Activated CD4-positive, CD25-positive, alpha-beta regulatory T cell treated with anti-CD3 and anti-CD28 coated beads, Interleukin-2, amount 50 U/mL, for 72 hours (primary cell): Measurements from ENCODE around the gene BMPR2.
"Not testable (repeated sequence)": the region's sequence is repeated elsewhere in the genome, so short reads cannot be mapped to it uniquely, and the experiment has no call there.

Source experiments
- DNase-seq: peaks from one replicate; pipeline ENCODE4 v3.0.0; 2021

Gene BMPR2

DNA sequence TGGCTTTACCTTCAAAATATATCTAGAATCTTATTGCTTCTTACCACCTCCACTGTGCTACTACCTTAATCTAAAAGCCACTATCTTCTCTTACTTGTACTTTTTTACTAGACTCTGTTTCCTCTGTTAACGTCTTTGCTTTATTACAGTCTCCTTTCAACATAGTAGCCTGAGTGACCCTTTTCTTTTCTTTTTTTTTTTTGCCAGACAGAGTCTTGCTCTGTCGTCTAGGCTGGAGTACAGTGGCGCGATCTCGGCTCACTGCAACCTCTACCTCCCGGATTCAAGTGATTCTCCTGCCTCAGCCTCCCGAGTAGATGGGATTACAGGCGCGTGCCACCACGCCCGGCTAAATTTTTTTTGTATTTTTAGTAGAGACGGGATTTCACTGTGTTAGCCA is 10.4 kb downstream of the BMPR2 start:
- not testable (repeated sequence) for DNase-seq

DNA sequence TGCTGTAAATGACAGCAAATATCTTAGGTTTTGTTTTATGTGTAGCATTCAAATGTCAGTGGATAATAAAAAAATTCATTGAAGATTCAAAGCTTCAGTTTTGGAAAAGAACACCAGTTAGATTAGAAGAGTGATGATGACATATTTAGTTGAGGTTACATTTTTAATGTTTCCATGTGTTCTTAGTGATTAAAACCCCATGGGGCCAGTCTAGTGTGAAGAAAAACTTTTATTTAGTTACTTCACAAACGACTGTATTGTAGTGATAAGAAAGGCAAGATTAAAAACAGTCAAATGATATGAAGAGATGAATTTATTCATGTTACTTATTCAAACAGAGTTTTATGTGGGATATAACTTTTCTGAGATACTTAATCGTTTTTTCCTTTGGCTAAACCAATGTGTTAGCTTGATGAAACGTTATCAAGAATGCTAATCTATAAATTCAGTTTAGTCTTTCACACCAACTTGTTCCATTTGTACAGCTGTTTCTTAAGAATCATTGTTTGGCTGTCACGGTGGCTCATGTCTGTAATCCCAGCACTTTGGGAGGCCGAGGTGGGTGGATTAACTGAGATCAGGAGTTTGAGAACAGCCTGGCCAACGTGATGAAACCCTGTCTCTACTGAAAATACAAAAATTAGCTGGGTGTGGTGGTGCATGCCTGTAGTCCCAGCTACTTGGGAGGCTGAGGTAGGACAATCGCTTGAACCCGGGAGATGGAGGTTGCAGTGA is 11.6 kb downstream of the BMPR2 start:
- no peak for DNase-seq

DNA sequence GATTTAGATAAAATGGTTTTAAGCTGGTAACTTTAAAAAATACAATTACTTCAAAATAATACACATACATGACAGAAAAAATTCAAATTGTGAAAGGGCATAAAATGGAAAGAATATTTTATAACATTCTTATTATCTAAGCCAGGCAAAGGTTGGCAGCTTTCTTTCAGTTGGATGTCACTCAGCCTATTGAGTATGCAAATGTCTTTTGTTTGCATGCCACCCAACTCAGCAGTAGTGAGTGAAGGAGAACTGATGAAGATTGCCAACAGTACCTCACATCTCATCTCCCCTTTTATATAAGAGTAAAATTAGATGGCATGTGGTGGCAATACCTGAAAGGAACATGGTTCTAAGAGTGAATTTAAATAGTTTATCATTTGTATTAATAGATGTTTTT is 24.8 kb downstream of the BMPR2 start:
- no peak for DNase-seq

DNA sequence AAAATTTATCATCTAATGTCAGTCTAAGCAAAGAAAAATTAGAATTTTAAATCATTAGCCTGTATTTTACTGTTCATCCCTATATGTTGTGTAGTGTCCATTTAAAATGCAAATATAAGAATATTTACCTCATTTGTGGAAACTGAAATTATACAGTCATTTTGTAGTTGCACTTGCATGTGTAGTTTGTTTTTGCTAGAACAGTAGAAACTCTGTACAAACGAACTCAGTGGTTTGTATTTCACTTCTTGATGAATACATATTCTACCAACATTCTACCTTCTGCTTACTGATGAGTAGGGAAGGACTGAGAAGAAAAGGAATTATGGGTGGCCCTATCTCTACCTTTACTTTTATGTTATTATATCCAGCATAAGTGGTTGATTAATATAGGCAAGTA is 29.7 kb downstream of the BMPR2 start:
- DNase-seq, result no peak

DNA sequence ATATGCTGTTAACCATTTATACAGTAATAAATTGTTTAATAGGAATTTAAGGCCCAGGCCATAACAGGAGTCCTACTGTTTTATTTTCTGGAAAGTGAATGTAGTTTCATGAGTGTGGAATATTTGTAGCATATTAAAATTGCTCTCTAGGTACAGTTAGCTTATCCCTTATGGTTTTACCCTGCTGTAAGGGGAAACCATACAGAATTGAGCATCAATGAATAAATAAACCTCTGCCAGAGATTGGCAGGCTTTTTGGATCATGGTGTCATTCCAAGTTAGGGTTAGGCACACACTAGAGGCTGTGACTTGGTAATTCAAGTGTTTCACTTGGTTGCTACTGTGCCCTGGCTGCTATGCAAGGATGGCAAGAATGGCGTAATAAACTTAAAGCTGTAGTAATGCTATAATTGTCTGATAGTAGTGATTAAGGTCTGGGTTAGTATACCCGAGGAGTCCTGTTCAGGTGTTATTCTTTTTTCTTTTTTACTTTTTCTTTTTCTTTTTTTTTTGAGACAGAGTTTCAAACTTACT is 30.4 kb downstream of the BMPR2 start:
- no peak for DNase-seq

DNA sequence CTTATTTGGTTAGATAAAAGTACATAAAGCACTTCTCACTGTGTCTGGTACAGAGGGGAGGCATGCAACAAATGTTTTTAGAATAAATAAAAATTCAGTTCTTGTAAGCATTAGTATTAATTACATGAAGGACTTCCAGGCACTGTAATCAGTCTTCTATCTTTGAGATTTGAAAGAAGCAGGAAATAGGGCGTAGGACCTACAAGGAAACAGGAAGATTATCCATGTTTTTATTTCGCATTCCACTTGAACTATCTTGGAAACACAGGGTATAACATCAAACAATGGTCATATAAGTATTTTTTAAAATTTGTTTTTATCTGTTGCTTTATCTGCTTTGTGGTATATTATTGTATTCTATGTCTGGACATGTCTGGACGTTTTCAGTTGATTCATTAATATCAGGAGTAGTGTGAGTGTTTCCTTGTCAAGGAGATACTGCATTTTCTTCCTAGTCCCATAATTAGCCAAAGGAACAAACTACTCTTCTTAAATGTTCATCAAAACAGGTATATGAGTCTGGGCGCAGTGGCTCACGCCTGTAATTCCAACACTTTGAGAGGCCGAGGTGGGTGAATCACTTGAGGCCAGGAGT is 32.5 kb downstream of the BMPR2 start:
- no peak for DNase-seq

DNA sequence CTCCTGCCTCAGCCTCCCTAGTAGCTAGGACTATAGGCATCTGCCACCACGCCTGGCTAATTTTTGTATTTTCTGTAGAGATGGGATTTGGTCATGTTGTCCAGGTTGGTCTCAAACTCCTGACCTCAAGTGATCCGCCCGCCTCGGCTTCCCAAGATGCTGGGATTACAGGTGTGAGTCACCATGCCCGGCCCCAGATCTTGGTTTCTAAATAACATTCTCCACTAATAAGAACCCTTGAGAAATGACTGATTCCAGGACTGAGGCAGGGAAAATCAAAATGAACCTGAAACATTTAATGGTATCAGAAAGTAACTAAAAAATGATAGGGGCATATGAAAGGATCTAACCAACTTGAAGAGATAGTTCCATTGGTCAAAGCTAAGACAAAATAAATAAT is 34.0 kb downstream of the BMPR2 start:
- no peak for DNase-seq

DNA sequence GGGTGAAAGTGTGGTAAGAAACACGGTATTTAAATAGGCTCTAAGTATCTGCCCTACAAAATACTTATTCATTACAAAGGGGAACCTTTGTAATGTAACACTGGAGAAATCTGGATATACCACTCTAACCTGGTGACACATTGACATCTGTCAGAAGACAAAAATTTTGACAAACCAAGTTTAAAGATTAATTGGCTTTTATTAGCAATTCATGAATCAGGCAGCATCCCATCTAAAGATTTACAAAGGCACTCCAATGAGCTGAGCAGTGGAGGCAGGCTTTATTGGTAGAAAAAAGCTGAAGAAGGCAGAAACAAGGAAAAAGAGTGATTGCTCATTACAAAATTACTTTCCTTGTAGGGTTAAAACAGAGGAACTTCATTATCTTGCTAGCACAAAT is 35.0 kb downstream of the BMPR2 start:
- DNase-seq, result no peak

DNA sequence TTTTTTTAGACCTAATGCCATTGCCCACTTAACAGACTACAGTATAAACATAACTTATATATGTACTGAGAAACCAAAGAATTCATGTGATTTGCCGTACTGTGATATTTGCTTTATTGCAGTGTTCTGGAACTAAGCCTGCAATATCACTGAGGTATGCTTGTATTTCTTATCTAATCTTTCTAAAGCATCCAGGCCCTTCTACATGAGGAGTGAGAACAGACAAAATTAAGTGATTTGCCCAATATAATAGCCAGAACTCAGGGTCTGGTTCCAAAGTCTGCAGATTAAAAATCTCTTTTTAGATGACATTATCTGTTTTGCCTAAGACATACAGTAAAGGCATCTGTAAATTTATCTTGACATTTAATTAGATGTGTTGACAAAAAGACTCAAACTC is 41.9 kb downstream of the BMPR2 start:
- DNase-seq, result no peak

DNA sequence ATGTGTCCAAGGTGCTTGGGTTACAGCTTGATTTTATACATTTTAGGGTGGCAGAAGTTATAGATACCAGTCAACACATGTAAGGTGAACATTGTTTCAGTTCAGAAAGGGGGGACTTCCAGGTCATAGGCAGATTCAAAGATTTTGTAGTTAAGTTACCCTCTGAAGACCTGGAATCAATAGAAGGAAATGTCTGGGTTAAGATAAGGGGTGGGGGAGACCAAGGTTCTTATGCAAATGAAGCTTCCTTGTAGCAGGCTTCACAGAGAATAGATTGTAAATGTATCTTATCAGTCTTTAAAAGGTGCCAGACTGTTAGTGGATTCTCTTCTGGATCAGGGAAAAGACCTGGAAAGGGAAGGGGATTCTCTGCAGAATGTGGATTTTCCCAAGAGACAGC is 42.4 kb downstream of the BMPR2 start:
- DNase-seq, result no peak

DNA sequence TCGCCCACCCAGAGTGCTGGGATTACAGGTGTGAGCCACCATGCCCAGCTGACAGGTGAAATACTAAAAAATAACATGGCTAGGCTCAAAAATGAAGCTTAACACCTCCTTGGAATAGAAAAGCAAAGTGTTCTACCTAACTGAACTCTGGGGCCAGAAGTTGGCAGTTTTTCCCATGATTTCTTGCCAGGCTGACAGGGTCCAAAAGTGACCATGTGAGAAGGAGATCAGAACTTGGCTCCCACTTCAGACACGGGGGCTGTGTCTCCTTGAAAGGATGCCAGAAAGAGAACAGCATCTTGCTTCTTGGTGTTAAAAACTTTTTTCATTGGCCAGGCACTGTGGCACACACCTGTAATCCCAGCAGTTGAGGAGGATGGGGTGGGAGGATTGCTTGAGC is 47.0 kb downstream of the BMPR2 start:
- no peak for DNase-seq

DNA sequence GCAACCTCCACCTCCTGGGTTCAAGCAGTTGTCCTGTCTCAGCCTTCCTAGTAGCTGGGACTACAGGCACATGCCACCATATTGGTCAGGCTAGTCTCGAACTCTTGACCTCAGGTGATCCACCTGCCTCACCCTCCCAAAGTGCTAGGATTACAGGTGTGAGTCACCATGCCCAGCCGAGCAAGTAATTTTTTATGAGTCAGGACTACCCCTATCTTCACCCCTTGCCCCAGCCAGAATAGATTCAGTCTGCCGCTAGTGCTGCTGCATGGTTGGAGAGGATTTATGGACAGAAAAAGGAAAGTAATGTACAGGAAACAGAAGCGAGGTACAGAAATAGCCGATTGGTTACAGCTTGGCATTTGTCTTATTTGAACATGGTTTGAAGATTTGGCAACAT is 48.9 kb downstream of the BMPR2 start:
- DNase-seq, result no peak

DNA sequence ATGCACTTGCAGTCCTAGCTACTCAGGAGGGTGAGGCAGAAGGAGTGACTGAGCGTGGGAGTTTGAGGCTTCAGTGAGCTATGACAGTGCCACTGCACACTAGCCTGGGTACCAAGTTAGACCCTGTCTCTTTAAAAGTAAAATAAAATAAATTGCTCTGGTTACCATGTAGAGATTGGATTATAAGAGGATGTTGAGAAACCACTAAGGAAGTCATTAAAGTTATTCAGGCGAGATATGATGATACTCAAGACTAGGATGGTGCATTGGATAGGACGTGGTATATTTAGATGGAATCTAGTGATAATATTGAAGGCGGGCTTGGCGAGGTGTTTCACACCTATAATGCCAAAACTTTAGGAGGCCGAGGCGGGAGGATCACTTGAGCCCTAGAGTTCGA is 50.6 kb downstream of the BMPR2 start:
- no peak for DNase-seq

DNA sequence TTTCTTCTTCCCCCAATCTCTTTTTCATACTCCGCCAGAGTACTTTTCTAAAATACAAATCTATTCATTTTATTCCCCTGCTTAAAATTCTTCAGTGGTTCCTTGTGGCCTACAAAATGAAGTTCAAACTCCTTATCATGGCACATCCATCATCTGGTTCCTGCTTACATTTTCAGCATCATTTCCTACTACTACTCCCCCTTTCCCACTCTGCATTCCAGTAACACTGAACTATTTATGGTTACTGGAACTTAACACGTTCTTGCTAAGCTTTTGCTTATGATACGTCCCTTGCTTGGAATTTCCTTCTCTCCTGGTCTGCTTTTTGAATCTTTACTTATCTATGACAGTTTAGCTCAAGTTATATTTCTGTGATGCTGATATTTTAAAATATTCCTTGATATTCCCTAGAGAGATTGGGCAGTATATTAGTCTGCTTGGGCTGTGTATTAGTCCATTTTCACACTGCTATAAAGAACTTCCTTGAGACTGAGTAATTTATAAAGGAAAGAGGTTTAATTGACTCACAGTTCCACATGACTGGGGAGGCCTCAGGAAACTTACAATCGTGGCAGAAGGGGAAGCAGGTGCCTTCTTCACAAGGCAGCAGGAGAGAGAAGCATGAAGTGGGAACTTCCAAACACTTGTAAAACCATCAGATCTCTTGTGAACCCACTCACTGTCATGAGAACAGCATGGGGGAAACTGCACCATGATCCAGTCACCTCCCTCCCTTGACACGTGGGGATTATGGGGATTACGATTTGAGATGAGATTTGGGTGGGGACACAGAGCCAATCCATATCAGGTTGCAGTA is 53.2 kb downstream of the BMPR2 start:
- DNase-seq, result no peak

DNA sequence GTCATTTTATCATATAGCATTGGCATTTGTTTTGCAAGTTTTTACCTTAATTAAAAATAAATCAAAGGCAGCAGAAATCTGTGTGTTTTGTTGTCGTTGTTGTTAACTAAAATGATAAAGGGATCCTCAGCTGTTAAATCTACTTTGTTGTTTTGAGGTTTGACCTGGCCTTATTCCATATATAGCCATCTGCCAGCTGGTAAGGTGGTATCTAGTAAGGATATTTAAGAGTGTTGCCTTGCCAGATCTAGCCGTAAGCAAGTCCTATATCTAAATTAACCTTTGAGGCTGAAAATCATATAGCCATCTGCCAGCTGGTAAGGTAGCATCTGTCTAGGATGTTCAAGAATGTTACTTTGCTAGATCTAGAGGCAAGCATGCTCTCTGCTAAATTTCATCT is 56.6 kb downstream of the BMPR2 start:
- DNase-seq, result no peak

DNA sequence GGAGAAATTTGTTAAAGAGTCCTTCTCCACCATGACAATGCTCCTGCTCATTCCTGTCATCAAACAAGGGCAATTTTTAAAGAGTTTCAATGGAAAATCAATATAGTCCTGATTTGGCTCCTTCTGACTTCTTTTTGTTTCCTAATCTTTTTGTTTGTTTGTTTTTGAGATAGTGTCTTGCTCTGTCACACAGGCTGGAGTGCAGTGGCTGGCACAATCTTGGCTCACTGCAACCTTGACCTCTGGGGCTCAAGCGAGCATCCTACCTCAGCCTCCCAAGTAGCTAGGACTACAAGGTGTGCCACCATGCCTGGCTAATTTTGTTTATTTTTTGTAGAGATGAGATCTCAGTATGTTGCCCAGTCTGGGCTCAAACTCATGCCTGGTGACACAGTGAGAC is 58.3 kb downstream of the BMPR2 start:
- no peak for DNase-seq

DNA sequence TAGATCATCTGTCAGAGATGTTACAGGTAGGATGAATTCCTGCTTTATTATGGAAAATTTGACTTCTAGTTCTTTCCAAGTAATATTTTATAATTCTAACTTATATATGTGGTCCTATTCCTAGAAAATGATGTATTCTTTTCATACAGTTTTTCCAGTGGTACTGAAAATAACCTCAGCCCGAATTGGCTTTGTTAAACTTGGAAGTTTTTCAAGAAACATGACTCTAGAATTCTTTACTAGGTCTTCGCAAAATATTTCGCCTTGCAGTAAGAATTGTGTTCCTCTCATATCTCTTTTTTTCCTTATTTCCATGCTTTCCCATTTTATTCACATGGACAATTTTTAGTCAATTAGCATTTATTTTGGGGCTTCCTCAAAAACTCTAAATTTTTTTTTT is 60.5 kb downstream of the BMPR2 start:
- DNase-seq, result no peak

DNA sequence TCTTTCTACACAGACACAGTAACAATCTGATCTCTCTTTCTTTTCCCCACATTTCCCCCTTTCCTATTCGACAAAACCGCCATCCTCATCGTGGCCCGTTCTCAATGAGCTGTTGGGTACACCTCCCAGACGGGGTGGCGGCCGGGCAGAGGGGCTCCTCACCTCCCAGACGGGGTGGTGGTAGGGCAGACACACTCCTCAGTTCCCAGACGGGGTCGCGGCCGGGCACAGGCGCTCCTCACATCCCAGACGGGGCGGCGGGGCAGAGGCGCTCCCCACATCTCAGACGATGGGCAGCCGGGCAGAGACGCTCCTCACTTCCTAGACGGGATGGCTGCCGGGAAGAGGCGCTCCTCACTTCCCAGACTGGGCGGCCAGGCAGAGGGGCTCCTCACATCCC is 64.0 kb downstream of the BMPR2 start:
- DNase-seq, result not testable (repeated sequence)

DNA sequence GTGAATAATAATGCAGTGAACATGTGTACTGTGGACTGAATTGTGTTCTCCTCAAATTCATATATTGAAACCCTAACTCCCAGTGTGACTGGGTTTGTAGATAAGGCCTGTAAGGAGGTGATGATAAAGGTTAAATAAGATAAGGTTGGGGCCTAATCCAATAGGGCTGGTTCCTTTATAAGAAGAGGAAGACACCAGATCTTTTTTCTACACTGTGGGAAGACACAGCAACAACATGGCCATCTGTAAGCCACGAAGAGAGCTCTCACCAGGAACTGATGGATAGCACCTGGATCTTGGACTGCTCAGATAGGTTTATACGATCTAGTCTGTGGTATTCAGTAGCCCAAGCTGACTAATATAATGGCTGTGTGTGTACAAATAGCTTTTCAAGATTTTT is 66.8 kb downstream of the BMPR2 start:
- no peak for DNase-seq

DNA sequence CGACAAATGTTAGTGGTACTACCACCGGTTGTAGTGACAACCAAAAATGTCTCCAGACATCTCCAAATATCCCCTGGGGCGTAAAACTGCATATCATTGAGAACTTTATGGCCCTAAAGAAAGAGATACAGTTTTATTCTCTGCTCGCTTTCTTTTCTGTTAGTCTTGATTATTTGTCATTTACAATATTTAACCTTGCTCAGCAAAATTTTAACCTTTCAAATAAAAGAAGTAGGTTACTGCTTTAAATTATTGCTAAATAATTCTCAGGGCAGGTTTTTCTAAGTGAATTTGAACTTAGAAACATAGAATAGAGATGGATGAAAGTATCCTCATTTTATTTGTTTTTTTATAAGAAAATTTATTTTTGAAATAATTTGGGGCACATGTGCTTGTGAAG is 67.9 kb downstream of the BMPR2 start:
- no peak for DNase-seq

DNA sequence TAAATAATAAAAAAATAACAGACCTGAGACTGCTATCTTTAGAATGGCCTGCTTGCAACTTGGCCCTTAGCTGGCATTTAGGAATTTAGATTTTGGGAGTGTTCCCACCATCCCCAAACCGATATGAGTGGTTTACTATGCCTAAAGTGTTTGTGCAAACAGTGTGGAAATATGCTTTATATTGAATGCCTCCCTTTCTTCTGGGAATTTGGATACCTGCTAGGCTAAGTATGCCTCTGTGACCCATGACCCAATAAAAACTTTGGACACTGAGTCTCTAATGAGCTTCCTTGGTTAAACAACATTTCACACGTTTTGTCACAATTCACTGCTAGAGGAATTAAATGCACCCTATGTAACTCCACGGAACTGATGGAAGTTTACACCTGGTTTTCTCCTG is 73.2 kb downstream of the BMPR2 start:
- no peak for DNase-seq

DNA sequence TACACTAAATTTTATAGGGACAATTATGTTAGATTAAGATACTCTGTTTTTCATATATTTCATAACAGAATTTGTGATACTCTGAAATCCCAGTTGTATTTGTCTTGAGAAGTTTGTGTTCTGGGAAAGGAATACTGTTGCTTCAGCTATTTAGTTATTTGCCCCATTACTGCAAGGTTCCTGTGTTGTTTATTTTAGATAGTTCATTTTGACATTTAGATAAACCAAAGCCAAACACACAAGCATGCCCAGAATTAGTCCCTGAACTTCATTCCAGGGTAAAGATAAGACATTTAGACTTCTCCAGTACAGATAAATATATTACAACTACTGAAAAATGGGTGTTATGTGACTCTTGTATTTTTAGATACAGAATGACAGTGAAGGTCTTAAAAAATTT is 74.7 kb downstream of the BMPR2 start:
- no peak for DNase-seq

DNA sequence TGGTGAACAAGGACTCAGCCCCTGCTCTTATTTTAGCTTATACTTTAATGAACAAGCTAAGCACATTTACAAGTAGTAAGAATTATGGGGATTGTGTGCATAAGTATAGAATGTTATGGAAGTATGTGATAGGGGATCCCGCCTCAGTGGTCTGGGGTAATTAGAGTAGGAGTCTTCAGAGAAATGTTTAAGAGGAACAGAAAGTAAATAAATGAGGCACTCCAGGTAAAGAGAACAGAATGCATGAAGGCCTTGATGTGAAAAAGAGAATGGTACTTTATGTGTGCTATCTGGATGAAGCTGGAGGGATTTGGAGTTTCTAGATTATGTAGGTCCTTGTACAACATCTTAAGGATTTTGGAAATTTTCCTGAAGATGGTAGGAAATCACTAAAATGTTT is 76.6 kb downstream of the BMPR2 start:
- no peak for DNase-seq

DNA sequence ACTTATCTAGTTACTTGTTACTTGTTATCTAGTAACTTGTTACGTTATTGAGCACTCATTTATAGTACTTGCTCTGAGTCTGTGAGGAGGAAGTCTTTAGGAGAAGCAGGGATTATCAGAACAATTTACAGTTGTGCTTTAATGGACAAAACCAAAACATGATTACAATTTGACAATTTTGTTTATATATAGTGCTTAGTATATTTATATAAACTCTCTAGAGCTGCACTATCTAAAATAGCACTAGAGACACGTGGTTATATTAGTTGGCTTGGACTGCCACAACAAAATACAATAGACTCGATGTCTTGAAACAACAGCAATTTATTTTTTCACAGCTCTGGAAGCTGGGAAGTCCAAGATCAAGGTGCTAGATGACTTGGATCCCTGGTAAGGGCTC is 78.4 kb downstream of the BMPR2 start:
- no peak for DNase-seq
